K562 (cell line): ENCODE measurements around the gene ATMIN. TPM values are rescaled to one million over a fixed set of nuclear protein-coding genes. Genes with fewer than 3 reads are reported as not detected.

Experiments used
- polyA plus RNA-seq, 8 experiments: library from polyadenylated mRNA; depleted of rRNA in 4 of 8; stranded (reverse) in 5 of 8; unstranded in 3 of 8; fragments of >200 nt; fragmentation: Nextera tagmentation in 2 of 8; fragmentation: Illumina TruSeq in 1 of 8; extraction: Ambion mirVana in 2 of 8; extraction: Trizol in 1 of 8; gene quantifications; 2 replicates each; pipeline versions ENCODE4 v1.2.1 to v1.2.3, GENCODE V29; 2011 to 2014; ENCODE audit warnings: inconsistent platforms in 1 of 8, missing spikeins in 1 of 8
- total RNA-seq, 7 experiments: library from RNA; depleted of rRNA in 6 of 7; stranded (reverse); fragments of >200 nt in 6 of 7; fragmentation: Illumina TruSeq in 2 of 7; extraction: Trizol in 2 of 7; gene quantifications; 2 replicates each; pipeline versions ENCODE4 v1.2.1 to v1.2.3, GENCODE V29; 2011 to 2021; ENCODE audit warnings: low replicate concordance in 1 of 7
- TF ChIP-seq, protein P1 (sequence below): fragments of 450-650 bp; IDR thresholded peaks from 2 replicates; pipeline ENCODE4 v1.6.1; 2016; ENCODE audit warnings: mild to moderate bottlenecking, moderate library complexity

Gene ATMIN
- total and polyA plus RNA-seq, 9 of the 15 experiments (the other 6 are each of a cell fraction or from before 2014, with no cell fraction given) = 6.7 to 40.9 (median 23.4) TPM

DNA sequence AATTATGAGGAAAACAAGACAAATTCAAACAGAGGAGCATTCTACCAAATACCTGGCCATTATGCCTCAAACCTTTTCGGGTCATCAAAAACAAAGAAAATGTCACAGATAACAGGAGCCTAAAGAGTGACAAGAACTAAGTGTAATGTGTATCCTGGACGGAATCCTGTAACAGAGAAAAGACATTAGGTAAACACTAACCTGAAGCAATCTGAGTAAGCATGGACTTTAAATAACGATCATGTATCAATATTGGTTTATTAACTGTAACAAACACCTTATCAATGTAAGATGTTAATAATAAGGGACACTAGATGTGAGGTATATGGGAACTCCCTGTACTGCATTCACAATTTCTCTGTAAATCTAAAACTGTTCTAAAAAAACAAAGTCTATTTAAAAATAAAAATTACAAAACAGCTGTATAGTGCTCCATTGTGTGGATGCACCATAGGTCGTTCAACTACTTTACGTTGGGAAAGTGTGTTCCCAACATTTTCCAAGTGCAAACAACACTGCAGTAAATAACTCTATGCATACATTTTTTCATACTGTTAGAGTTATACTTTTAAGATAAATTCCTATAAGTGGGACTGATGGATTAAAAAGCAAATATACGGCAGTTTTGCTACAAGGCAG, 43.7 kb upstream of the ATMIN start (continued):
- TF ChIP-seq, protein P1, sequence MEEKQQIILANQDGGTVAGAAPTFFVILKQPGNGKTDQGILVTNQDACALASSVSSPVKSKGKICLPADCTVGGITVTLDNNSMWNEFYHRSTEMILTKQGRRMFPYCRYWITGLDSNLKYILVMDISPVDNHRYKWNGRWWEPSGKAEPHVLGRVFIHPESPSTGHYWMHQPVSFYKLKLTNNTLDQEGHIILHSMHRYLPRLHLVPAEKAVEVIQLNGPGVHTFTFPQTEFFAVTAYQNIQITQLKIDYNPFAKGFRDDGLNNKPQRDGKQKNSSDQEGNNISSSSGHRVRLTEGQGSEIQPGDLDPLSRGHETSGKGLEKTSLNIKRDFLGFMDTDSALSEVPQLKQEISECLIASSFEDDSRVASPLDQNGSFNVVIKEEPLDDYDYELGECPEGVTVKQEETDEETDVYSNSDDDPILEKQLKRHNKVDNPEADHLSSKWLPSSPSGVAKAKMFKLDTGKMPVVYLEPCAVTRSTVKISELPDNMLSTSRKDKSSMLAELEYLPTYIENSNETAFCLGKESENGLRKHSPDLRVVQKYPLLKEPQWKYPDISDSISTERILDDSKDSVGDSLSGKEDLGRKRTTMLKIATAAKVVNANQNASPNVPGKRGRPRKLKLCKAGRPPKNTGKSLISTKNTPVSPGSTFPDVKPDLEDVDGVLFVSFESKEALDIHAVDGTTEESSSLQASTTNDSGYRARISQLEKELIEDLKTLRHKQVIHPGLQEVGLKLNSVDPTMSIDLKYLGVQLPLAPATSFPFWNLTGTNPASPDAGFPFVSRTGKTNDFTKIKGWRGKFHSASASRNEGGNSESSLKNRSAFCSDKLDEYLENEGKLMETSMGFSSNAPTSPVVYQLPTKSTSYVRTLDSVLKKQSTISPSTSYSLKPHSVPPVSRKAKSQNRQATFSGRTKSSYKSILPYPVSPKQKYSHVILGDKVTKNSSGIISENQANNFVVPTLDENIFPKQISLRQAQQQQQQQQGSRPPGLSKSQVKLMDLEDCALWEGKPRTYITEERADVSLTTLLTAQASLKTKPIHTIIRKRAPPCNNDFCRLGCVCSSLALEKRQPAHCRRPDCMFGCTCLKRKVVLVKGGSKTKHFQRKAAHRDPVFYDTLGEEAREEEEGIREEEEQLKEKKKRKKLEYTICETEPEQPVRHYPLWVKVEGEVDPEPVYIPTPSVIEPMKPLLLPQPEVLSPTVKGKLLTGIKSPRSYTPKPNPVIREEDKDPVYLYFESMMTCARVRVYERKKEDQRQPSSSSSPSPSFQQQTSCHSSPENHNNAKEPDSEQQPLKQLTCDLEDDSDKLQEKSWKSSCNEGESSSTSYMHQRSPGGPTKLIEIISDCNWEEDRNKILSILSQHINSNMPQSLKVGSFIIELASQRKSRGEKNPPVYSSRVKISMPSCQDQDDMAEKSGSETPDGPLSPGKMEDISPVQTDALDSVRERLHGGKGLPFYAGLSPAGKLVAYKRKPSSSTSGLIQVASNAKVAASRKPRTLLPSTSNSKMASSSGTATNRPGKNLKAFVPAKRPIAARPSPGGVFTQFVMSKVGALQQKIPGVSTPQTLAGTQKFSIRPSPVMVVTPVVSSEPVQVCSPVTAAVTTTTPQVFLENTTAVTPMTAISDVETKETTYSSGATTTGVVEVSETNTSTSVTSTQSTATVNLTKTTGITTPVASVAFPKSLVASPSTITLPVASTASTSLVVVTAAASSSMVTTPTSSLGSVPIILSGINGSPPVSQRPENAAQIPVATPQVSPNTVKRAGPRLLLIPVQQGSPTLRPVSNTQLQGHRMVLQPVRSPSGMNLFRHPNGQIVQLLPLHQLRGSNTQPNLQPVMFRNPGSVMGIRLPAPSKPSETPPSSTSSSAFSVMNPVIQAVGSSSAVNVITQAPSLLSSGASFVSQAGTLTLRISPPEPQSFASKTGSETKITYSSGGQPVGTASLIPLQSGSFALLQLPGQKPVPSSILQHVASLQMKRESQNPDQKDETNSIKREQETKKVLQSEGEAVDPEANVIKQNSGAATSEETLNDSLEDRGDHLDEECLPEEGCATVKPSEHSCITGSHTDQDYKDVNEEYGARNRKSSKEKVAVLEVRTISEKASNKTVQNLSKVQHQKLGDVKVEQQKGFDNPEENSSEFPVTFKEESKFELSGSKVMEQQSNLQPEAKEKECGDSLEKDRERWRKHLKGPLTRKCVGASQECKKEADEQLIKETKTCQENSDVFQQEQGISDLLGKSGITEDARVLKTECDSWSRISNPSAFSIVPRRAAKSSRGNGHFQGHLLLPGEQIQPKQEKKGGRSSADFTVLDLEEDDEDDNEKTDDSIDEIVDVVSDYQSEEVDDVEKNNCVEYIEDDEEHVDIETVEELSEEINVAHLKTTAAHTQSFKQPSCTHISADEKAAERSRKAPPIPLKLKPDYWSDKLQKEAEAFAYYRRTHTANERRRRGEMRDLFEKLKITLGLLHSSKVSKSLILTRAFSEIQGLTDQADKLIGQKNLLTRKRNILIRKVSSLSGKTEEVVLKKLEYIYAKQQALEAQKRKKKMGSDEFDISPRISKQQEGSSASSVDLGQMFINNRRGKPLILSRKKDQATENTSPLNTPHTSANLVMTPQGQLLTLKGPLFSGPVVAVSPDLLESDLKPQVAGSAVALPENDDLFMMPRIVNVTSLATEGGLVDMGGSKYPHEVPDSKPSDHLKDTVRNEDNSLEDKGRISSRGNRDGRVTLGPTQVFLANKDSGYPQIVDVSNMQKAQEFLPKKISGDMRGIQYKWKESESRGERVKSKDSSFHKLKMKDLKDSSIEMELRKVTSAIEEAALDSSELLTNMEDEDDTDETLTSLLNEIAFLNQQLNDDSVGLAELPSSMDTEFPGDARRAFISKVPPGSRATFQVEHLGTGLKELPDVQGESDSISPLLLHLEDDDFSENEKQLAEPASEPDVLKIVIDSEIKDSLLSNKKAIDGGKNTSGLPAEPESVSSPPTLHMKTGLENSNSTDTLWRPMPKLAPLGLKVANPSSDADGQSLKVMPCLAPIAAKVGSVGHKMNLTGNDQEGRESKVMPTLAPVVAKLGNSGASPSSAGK = 0 out of 2 replicates have a peak, but pooled peaks have one; percentile 10
- TF ChIP-seq, all 486 proteins: peak for 1
